OCI-LY7 (cell line): Measurements from ENCODE around the gene FRAS1. TPM values are rescaled to one million over a fixed set of nuclear protein-coding genes. Genes with fewer than 3 reads are reported as not detected.

Source experiments
- BruUV-seq: library from RNA; stranded (reverse); fragments of 400-500 nt; replicated peaks from 2 replicates; lab custom pipeline; 2021; lab: Mats Ljungman, UMichigan
- CTCF ChIA-PET: fragments of 300-600 bp; sonication (Branson Sonifier 250); formaldehyde crosslinking; loops from one replicate; lab custom pipeline; 2022; ENCODE audit warnings: antibody characterized with exemption; ENCODE audit not compliant: unreplicated experiment; lab: Charles Lee
- POLR2A ChIA-PET: fragments of 300-600 bp; sonication (Branson Sonifier 250); formaldehyde crosslinking; loops from one replicate; lab custom pipeline; 2022; ENCODE audit warnings: antibody characterized with exemption; lab: Charles Lee
- DNase-seq: peaks from one replicate; pipeline ENCODE4 v3.0.0-alpha.2; 2015; ENCODE audit warnings: low spot score
- H2AFZ ChIP-seq: fragments of 200-600 bp; sonication (generic), shearing (Covaris generic); 2 replicates; pipeline ENCODE4 v1.6.1; 2014; ENCODE audit warnings: mild to moderate bottlenecking, antibody characterized with exemption, low read length, moderate library complexity
- H3K27ac ChIP-seq: fragments of 200-600 bp; sonication (generic); 2 replicates; pipeline ENCODE4 v1.5.1; 2014; ENCODE audit warnings: mixed run types, low read depth, mild to moderate bottlenecking, moderate library complexity, low read length, inconsistent platforms; ENCODE audit not compliant: poor library complexity, severe bottlenecking
- H3K36me3 ChIP-seq: fragments of 200-600 bp; sonication (generic); 2 replicates; pipeline ENCODE4 v1.6.1; 2014; ENCODE audit warnings: mild to moderate bottlenecking, antibody characterized with exemption, low read length, moderate library complexity, mixed read lengths; ENCODE audit not compliant: insufficient read depth
- H3K4me1 ChIP-seq: fragments of 200-600 bp; sonication (generic); 2 replicates; pipeline ENCODE4 v1.5.1; 2014; ENCODE audit warnings: mild to moderate bottlenecking, low read length; ENCODE audit not compliant: insufficient read depth, poor library complexity, severe bottlenecking
- H3K4me2 ChIP-seq: fragments of 200-600 bp; sonication (generic); 2 replicates; pipeline ENCODE4 v1.6.1; 2014; ENCODE audit warnings: mild to moderate bottlenecking, low read length
- H3K4me3 ChIP-seq: fragments of 200-600 bp; sonication (generic); 2 replicates; pipeline ENCODE4 v1.5.1; 2014; ENCODE audit warnings: mild to moderate bottlenecking, low read depth, low read length; ENCODE audit not compliant: poor library complexity, severe bottlenecking
- H3K79me2 ChIP-seq: fragments of 200-600 bp; sonication (generic); 2 replicates; pipeline ENCODE4 v1.6.1; 2016; ENCODE audit warnings: low read depth, mild to moderate bottlenecking, low read length, moderate library complexity, mixed read lengths; ENCODE audit not compliant: insufficient read depth
- H3K9me2 ChIP-seq: fragments of 200-600 bp; sonication (generic); 2 replicates; pipeline ENCODE4 v1.6.1; 2016; ENCODE audit warnings: mild to moderate bottlenecking, low read length, mixed read lengths; ENCODE audit not compliant: insufficient read depth
- H3K9me3 ChIP-seq: fragments of 200-600 bp; sonication (generic); 2 replicates; pipeline ENCODE4 v1.6.1; 2014; ENCODE audit warnings: mild to moderate bottlenecking, mixed run types, low read length, mixed read lengths
- H4K20me1 ChIP-seq: fragments of 200-600 bp; sonication (generic); 2 replicates; pipeline ENCODE4 v1.6.1; 2014; ENCODE audit warnings: mild to moderate bottlenecking, antibody characterized with exemption, low read length, moderate library complexity, mixed read lengths; ENCODE audit not compliant: insufficient read depth
- EZH2phosphoT487 ChIP-seq: fragments of 200-600 bp; sonication (generic); IDR thresholded peaks from 2 replicates; pipeline ENCODE4 v1.6.1; 2018; ENCODE audit warnings: low read depth, borderline replicate concordance, mild to moderate bottlenecking, mixed run types, antibody characterized with exemption, low read length, moderate library complexity, mixed read lengths
- intact Hi-C: fragments of 100-400 bp; cut with micrococcal nuclease; formaldehyde crosslinking; loops from one replicate; pipeline ENCODE4 v1.10.0; 2022; ENCODE audit not compliant: unreplicated experiment
- total RNA-seq, 2 experiments: library from RNA; depleted of rRNA in 1 of 2; stranded (reverse); fragments of >200 nt in 1 of 2; shearing (Covaris generic) in 1 of 2; gene quantifications; 2 replicates each; pipeline ENCODE4 v1.2.3, GENCODE V29; 2014 to 2022
- TF ChIP-seq, protein P1 (sequence below): fragments of 200-600 bp; sonication (generic); conservative IDR thresholded peaks from 2 replicates; pipeline ENCODE4 v1.5.1; 2014; ENCODE audit warnings: mild to moderate bottlenecking, antibody characterized with exemption, low read length, moderate library complexity, mixed read lengths

The FRAS1 gene
- total RNA-seq, 2 experiments from 2014 or later, result 0.19 to 0.30 TPM

DNA sequence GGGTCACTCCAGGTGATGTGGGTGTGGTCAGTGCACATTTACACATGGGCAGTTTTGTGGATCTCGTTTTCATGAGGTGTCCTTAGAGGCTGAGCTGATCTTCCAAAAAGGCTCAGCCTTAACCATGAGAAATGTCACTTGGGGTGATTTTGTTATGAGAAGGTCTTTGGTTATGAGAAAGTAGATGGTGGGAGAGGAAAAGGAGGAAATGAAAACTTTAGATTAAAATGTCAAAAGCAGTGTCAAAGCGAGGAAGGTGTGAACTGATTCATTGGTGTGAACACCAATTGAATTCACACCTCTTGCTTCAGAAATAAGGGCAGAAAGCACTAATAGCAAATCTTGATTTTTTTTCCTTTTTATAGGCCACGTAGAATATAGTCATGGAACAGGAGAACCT, 394.3 kb downstream of the FRAS1 start:
- POLR2A ChIA-PET, result no interaction called here

DNA sequence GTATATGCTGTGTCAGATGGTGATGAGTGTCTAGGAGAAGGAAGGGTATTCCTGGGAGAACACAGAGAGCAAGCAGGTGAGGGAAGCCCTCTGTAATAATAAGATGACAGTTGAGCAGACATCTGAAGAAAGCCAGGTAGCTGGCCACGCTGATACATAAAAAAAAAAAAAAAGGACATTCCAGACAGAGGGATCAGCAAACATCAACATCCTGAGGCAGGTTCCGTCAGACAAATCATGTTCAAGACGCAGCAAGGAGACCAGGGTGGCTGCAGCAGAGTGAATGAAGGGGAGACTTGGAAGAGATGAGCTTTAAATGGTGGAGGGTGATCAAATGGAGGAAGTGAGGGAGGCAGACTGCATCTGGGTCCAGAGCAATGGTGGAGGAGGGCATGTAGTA, 396.9 kb downstream of the FRAS1 start:
- no peaks in the 10 kb centered on the region for H3K36me3 ChIP-seq
- CTCF ChIA-PET, result no interaction called here
- POLR2A ChIA-PET, result no interaction called here
- H3K27ac ChIP-seq, result no peak overlapping the region
- BruUV-seq, result no TSS peak
- no peak for TF ChIP-seq EZH2phosphoT487
- TF ChIP-seq, protein P1, sequence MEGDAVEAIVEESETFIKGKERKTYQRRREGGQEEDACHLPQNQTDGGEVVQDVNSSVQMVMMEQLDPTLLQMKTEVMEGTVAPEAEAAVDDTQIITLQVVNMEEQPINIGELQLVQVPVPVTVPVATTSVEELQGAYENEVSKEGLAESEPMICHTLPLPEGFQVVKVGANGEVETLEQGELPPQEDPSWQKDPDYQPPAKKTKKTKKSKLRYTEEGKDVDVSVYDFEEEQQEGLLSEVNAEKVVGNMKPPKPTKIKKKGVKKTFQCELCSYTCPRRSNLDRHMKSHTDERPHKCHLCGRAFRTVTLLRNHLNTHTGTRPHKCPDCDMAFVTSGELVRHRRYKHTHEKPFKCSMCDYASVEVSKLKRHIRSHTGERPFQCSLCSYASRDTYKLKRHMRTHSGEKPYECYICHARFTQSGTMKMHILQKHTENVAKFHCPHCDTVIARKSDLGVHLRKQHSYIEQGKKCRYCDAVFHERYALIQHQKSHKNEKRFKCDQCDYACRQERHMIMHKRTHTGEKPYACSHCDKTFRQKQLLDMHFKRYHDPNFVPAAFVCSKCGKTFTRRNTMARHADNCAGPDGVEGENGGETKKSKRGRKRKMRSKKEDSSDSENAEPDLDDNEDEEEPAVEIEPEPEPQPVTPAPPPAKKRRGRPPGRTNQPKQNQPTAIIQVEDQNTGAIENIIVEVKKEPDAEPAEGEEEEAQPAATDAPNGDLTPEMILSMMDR, result no peak
- H2AFZ ChIP-seq, result no peak overlapping the region
- H3K4me2 ChIP-seq, result no peak overlapping the region
- no peaks in the 10 kb centered on the region for H3K4me1 ChIP-seq
- H3K79me2 ChIP-seq, result no peaks in the 10 kb centered on the region
- H4K20me1 ChIP-seq, result no peaks in the 10 kb centered on the region
- no peaks in the 10 kb centered on the region for H3K9me3 ChIP-seq
- no peak overlapping the region for H3K4me3 ChIP-seq
- no peak for DNase-seq
- intact Hi-C loops, result no loop called here
- H3K9me2 ChIP-seq, result no peaks in the 10 kb centered on the region

More for the DNA sequence above, 394.3 kb downstream of the FRAS1 start:
- Histone ChIP-seq H3K36me3 (no peaks in the 10 kb centered on the region), H3K4me3 (no peak overlapping the region), H3K4me1 (no peaks in the 10 kb centered on the region), H3K79me2 (no peaks in the 10 kb centered on the region), H3K27ac (no peak overlapping the region), H3K4me2 (no peak overlapping the region), H3K9me3 (no peaks in the 10 kb centered on the region), H3K9me2 (no peaks in the 10 kb centered on the region), H4K20me1 (no peaks in the 10 kb centered on the region), H2AFZ (no peak overlapping the region)
- intact Hi-C loops, result no loop called here
- BruUV-seq, result no TSS peak
- DNase-seq, result no peak
- CTCF ChIA-PET, result no interaction called here
- TF ChIP-seq EZH2phosphoT487, result no peak

DNA sequence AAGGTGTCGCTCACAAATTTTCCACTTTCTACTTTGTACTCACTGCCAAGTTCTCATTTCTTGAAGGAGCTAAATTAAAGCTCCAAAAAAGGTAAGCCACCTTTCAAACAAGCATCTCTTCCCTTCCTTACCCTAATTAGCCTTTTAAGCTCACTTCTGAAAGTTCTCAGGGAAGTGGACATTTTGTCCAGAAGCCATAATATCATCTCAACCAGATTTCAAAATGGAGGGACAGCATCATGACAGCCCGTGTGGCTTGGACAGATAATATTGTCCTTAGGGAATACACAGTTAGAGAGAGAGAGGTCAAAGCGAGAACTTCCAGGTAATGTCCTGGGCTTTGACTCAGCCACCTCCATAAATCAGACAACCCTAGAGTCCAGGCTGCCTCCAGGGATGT, 400.6 kb downstream of the FRAS1 start:
- Histone ChIP-seq H3K9me3 (no peaks in the 10 kb centered on the region), H2AFZ (no peak overlapping the region), H3K36me3 (no peaks in the 10 kb centered on the region), H3K4me1 (no peaks in the 10 kb centered on the region), H3K79me2 (no peaks in the 10 kb centered on the region), H3K4me3 (no peak overlapping the region), H3K4me2 (no peak overlapping the region), H3K27ac (no peak overlapping the region), H4K20me1 (no peaks in the 10 kb centered on the region), H3K9me2 (no peaks in the 10 kb centered on the region)
- ChIA-PET POLR2A (no interaction called here), CTCF (no interaction called here)
- DNase-seq, result no peak
- TF ChIP-seq, protein P1, result no peak
- no peak for TF ChIP-seq EZH2phosphoT487
- no TSS peak for BruUV-seq
- intact Hi-C loops, result no loop called here
